Middle frontal gyrus (tissue), 1 donor: ENCODE data around the gene ACACA.

ENCODE experiments used
- DNase-seq: peaks from one replicate; pipeline ENCODE4 v3.0.0-alpha.2; 2015; ENCODE audit warnings: low spot score; ENCODE audit errors: extremely low spot score

ACACA gene

GRCh38 chr17:37041932-37042331 lies 364.7 kb downstream of the ACACA start:
- DNase-seq = no peak

GRCh38 chr17:37039269-37039668 lies 367.4 kb downstream of the ACACA start:
- no peak for DNase-seq

- DNase-seq = no peak
Observed at GRCh38 chr17:37037590-37038155, 369.0 kb downstream of the ACACA start.
